ENCODE measurements around the gene RASGRF1.

DNA sequence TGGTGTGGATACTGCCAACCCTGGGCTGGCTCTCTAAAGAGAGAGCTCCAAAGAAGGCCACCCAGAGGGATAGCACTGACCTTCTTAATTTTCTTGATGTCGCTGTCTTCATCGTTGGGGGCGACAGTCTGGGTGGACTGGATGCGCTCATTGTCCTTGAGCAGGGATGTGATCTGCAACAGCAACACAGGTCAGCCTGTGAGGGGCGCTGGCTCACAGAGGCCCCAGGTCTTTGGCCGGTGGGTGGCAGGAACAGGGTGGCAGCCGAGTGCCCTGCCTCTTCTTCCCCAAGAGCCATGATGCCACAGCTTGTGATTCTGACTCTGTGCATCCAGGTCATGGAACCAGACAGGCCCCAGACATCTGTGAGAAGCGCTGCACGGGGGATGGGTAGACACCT lies 41.2 kb downstream of the RASGRF1 start:
- no peak for TF ChIP-seq CTCF (IDR thresholded peaks at IDR 0.05)
- TF ChIP-seq POLR2A (IDR thresholded peaks at IDR 0.05): no peak
- TF ChIP-seq EP300 (IDR thresholded peaks at IDR 0.05): no peak
